Measurements from ENCODE around the gene HK3. TPM values are rescaled to one million over a fixed set of nuclear protein-coding genes. Genes with fewer than 3 reads are reported as not detected.
A peak's percentile ranks its signal among the peaks of the same experiment; 100 is the strongest.

HK3 gene
- total RNA-seq, 3 donors from 2014 or later = 2.5 to 5.0 (median 4.3) TPM

GRCh38 chr5:176888016-176888864 is 10.9 kb downstream of the HK3 start:
- peak in 1 of 2 donors; percentile 31 for DNase-seq (ENCODE audit: low spot score in 2 of 2)
- Histone ChIP-seq H3K27me3 (no peaks in the 10 kb centered on the region), H3K27ac (no peak overlapping the region), H3K9me3 (no peaks in the 10 kb centered on the region), H3K4me3 (no peak overlapping the region), H3K36me3 (no peaks in the 10 kb centered on the region), H3K4me1 (no peaks in the 10 kb centered on the region)
- intact Hi-C loops (cut with DNase I; ENCODE audit: low total_unique reads) = no loop called here
- TF ChIP-seq CTCF (IDR thresholded peaks at IDR 0.05) = no peak
- TF ChIP-seq POLR2AphosphoS5 (IDR thresholded peaks at IDR 0.05) = no peak
- TF ChIP-seq POLR2A (IDR thresholded peaks at IDR 0.05) = no peak

- Histone ChIP-seq H3K9me3 (no peaks in the 10 kb centered on the region), H3K4me3 (no peak overlapping the region), H3K27ac (no peak overlapping the region), H3K27me3 (no peaks in the 10 kb centered on the region), H3K4me1 (no peaks in the 10 kb centered on the region), H3K36me3 (no peaks in the 10 kb centered on the region)
- intact Hi-C loops (cut with DNase I; ENCODE audit: low total_unique reads) = no loop called here
- peak in 1 of 2 donors; percentile 39 for DNase-seq (ENCODE audit: low spot score in 2 of 2)
- TF ChIP-seq CTCF (IDR thresholded peaks at IDR 0.05) (no peak), POLR2AphosphoS5 (IDR thresholded peaks at IDR 0.05) (no peak), POLR2A (IDR thresholded peaks at IDR 0.05) (no peak)
These were observed 11.8 kb downstream of the HK3 start for GRCh38 chr5:176887252-176887849.

- intact Hi-C loops (cut with DNase I; ENCODE audit: low total_unique reads) = no loop called here
- H3K4me1 ChIP-seq = no peaks in the 10 kb centered on the region
- no peaks in the 10 kb centered on the region for H3K27me3 ChIP-seq
- TF ChIP-seq POLR2AphosphoS5 (IDR thresholded peaks at IDR 0.05) (no peak), POLR2A (IDR thresholded peaks at IDR 0.05) (no peak), CTCF (IDR thresholded peaks at IDR 0.05) (no peak)
- no peak overlapping the region for H3K27ac ChIP-seq
- H3K9me3 ChIP-seq = no peaks in the 10 kb centered on the region
- H3K4me3 ChIP-seq = no peak overlapping the region
- H3K36me3 ChIP-seq = no peaks in the 10 kb centered on the region
- peak in 1 of 2 donors; percentile 47 for DNase-seq (ENCODE audit: low spot score in 2 of 2)
These were observed 12.6 kb downstream of the HK3 start for GRCh38 chr5:176886336-176887251.

- no peak for TF ChIP-seq POLR2A (IDR thresholded peaks at IDR 0.05)
- TF ChIP-seq CTCF (IDR thresholded peaks at IDR 0.05) = no peak
- no peak for TF ChIP-seq POLR2AphosphoS5 (IDR thresholded peaks at IDR 0.05)
- intact Hi-C loops (cut with DNase I; ENCODE audit: low total_unique reads) = no loop called here
- no peak for DNase-seq (ENCODE audit: low spot score in 2 of 2)
These were observed 14.6 kb downstream of the HK3 start for GRCh38 chr5:176884571-176884890.

More at GRCh38 chr5:176884571-176884890, 14.6 kb downstream of the HK3 start:
- Histone ChIP-seq H3K9me3 (no peaks in the 10 kb centered on the region), H3K27ac (no peak overlapping the region), H3K4me3 (no peak overlapping the region), H3K27me3 (peaks cover 0 to 4% of the 10 kb centered on the region in 2 donors), H3K36me3 (no peaks in the 10 kb centered on the region), H3K4me1 (no peaks in the 10 kb centered on the region)
